Hematopoietic multipotent progenitor cell (in vitro differentiated cells): ENCODE measurements around the gene ARAP2. TPM values are rescaled to one million over a fixed set of nuclear protein-coding genes. Genes with fewer than 3 reads are reported as not detected.

Source experiments
- DNase-seq, 3 donors: peaks; one replicate each; pipeline ENCODE4 v3.0.0-alpha.2; 2011 to 2015; ENCODE audit warnings: low read depth in 2 of 3, low spot score in 2 of 3
- total RNA-seq: library from RNA; depleted of rRNA; stranded (reverse); fragments of >200 nt; gene quantifications from one replicate; pipeline ENCODE4 v1.2.3, GENCODE V29; 2012

Gene ARAP2
- 11.0 TPM for total RNA-seq

DNA sequence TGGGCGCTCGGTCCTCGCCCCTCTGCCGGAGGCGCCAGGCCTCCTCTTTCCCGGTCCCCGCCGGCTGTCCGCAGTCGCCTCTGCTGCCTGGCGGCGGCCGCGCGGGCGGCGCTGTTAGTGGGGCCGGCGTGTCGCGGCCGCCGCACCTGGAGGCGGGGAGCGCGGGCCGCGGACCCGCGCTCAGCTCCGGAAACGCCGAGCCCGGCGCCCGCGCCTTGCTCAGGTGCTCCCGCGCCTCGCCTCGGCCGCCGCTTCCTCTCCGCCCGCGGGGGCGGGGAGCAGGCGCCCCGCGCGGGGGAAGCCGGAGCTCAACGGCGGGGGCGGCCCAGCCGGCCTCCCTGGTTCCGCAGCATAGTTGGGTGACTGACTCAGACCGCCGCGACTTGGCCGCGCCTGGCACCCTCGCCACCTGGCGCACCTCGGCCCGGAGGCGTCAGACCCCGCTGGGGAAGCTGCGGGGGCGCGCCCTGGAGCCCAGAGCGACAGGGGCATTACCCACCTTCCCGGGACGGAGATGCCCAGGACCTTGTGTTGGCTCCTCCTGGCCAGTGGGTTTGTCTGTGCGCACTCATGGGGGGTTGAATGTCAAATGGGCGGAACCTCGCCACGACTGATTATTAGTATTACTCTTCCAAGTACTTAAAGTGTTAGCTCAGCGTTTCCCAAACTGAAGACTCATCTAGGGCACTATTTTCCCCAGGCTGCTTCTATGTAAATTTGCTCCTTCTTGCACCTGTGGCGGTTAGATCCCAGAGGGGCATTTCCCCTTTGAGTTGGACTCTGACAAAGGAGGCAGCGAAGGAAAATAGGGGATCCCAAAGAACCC is at the start of gene ARAP2:
TSS of gene ARAP2 (minus strand) at position 258 of the 826 bp plus-strand sequence. CDS start 15,028 bp downstream, outside the sequence.
- DNase-seq, result peak; percentile 58 to 83 (median 79)

GRCh38 chr4:36292556-36293188 is 48.4 kb upstream of the ARAP2 start:
- no peak for DNase-seq

DNA sequence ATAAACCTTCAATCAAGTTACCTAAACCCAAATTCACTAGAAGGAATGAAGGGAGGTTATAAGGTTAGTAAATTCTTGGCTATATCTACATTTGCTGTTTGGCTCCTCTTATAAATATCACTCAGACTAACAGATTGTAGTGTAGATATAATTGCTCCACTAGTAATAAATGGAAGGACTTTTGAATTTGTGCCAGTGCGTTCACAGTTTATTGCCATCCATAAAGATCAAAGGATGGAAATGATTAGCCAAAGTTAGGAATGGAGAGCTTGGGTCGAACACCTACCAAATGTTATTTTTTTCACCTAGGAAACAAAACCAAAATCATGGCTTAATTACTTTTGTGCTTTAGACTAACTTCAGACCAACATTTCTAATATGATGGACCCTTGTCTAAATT is 46.3 kb upstream of the ARAP2 start:
- DNase-seq, result no peak

DNA sequence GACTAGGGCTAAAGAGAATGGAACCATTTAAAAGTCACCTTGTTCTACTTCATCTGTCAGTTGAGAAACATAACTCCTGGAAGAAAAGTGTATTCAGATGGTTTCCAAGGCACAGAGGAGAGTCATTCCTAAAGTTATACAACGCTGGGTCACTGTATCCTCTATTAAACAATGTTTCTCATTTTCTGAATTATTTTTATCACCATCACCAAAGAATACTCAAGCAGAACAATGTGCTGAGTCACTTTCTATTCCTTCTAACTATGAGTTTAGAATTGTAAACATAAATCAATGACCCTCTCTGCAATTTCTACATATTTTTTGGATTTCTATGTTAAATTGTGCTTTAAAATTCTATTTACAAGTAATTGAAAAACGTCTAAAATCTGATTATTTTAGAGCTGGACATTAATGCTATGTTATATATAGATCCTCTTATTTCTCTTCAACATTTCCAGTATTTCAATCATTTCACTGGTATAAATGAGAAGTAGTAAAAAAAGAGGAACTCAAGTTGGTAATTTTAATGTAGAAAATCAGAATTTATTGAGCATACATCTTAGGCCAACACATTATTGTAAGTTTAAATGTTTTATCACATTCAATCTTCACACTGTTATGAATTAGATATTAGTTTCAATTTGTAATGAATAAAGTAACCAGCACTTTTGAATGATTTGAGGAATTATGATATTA is 44.6 kb upstream of the ARAP2 start:
- DNase-seq, result peak in 1 of 3 donors; percentile 46

DNA sequence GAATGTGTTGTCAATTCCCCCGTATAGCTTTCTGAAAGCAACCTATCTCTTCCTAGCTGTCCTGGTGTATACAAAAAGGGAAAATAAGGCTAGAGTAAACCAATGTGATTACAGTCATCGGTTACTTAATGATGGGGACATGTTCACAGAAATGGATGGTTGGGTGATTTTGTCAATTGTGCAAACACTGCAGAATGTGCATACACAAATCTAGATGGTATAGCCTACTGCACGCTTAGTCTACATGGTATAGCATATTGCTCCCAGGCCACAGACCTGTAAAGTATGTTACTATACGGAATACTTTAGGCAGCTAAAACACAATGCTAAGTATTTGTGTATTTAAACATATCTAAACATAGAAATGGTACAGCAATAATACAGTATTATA is 42.2 kb upstream of the ARAP2 start:
- DNase-seq, result no peak

GRCh38 chr4:36285784-36286480 is 41.6 kb upstream of the ARAP2 start:
- peak; percentile 18 to 67 (median 26) for DNase-seq

DNA sequence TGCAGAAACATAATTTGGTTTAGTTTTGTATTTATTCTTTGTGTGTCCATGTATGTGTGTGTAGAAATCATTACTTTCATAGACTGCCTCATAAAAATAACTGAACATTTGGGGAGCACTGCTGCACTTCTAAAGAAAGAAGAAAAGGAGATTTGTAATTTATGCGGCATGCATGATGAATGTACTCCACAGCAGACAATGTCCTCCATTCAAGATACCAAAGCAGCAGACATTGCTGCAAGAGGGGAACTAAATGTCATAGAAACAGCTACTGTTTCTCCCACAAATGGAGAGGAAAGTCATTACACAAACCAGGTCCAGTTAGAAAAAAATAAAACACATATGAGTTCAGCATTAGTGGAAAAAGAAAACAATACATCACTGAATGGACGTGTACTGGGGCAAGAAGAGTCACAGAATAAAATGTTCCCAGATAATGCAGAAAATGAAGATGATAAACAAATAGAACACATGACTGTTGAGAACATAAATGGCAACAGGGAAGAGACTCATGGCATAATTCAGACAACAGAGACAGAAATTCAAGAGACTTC is 39.7 kb upstream of the ARAP2 start:
- DNase-seq, result no peak

DNA sequence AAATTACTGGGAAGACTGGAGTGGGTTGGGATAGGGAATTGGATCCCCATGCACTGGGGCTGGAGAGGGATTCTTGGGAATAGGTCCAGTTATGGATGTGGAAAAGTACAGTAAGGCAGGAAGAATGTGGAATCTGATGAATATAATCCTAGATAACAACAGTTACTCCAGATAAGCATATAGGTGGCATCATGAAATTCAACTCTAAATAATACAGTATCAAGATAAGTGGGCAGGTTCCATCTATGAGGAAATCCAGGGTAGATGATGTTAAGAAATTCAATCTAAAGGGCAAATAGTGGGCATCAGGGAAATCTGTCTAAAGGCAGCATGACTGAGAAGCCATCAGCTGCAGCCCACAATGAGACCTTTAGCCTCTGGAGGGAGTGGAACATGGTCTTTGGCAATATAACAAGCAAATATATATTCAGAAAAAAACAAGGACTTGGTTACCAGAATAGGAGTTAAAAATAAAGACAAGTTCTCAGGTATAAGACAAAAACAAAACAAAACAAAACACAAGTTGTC is 38.3 kb upstream of the ARAP2 start:
- no peak for DNase-seq

- DNase-seq, result no peak
Observed at GRCh38 chr4:36281384-36282106, 37.2 kb upstream of the ARAP2 start, which contains the start of gene DTHD1. TSS of gene DTHD1 (plus strand) at chr4:36281616. CDS start at chr4:36281759, 143 bp downstream.

- DNase-seq, result no peak
Observed at GRCh38 chr4:36280555-36280954, 36.2 kb upstream of the ARAP2 start.

DNA sequence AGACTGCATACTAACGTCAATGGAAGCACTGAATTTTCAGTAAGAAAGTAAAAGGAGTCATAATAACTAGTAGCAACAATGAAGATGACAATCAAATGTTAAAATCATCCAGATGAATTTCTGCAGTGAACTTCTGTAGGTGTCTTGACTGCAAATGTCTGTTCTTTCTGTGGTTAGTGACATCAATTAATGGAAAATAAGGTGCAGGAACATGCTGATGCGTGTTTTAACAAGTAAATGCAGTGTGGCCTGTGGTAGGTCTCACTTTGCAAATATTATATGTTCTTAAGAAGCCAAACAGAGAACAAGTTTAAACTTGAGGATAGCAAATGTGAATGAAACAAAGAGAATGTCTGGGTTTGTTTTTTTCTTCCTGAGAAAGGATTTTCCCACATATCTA is 34.5 kb upstream of the ARAP2 start:
- DNase-seq, result no peak

DNA sequence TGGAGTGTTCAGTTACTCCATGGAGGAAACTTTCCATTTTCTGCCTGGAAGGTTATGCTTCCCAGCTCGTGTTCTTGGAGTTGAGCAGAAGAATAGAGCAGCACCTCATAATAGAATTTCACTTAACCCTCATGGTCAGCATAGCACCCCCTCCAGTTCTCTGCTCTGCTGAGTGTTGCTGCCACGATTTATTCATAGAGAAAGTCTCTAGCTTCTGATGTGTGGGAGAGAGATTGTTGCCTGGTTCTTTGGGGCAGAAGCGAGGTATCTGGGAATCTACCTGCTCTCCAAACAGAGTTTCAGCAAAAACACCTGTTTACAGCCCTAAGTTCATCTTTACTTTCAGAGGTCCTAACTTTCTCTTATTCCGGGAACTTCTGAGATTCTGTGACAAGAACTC is 33.2 kb upstream of the ARAP2 start:
- DNase-seq, result no peak

DNA sequence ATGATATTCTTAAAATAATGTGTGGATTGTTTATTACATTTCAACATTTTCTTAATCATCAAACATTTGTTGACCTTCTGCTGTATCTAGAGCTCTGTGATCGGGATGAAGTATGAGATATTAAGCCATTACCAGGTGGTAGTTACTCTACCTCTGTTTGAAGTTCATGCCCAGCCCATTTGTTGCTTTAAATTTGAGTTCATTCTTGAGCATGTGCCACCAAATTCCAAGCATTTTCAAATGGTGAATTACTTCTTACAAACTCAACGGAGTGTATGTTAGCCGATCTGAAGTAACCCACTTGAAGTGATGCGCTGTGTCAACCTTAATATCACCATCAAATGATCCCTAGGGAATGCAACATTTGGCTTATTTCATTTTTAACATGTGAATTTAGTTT is 29.8 kb upstream of the ARAP2 start:
- DNase-seq, result no peak

DNA sequence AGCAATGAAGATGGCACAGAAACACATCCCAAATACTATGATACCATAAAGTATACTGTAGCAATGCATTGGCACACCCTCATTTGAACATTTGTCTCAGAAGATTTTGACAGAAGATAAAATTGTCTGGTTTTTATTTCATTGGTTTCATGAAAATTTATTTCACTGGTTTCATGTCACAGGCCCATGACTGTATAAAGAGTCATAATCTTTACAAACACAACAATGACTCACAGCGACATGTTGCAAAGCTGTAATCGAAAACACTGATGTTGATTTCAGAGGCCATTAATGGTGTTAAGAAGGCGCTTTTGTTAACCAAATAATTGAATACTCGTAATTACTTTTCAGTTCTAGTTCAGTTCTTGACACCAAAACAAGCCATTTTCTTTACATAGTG is 29.0 kb upstream of the ARAP2 start:
- no peak for DNase-seq

GRCh38 chr4:36269533-36270173 is 25.3 kb upstream of the ARAP2 start:
- no peak for DNase-seq

- DNase-seq, result peak in 2 of 3 donors; percentile 14 to 62
Observed at GRCh38 chr4:36269101-36269500, 24.8 kb upstream of the ARAP2 start.

GRCh38 chr4:36267486-36268268 is 23.4 kb upstream of the ARAP2 start:
- no peak for DNase-seq

GRCh38 chr4:36264207-36264826 is 20.0 kb upstream of the ARAP2 start:
- no peak for DNase-seq
